Epithelial cell of proximal tubule (primary cell): Measurements from ENCODE around the gene GAB2. TPM values are rescaled to one million over a fixed set of nuclear protein-coding genes. Genes with fewer than 3 reads are reported as not detected.

Source experiments
- DNase-seq: peaks from one replicate; pipeline ENCODE4 v3.0.0-alpha.2; 2011; ENCODE audit warnings: low read depth
- H3K4me3 ChIP-seq: 2 replicates; pipeline ENCODE4 v1.5.1; 2011; ENCODE audit warnings: low read depth, mild to moderate bottlenecking, low read length
- CTCF ChIP-seq: conservative IDR thresholded peaks from 2 replicates; pipeline ENCODE4 v1.5.1; 2012; ENCODE audit warnings: low read depth, mild to moderate bottlenecking, low read length
- total RNA-seq: library from RNA; depleted of rRNA; stranded (reverse); fragments of >200 nt; gene quantifications from 2 replicates; pipeline ENCODE4 v1.2.3, GENCODE V29; 2015

GAB2 gene
- total RNA-seq, 1 donor from 2014 or later = 15.0 TPM

GRCh38 chr11:78290293-78291176 is 127.1 kb downstream of the GAB2 start:
- no peak for TF ChIP-seq CTCF
- peak; percentile 89 for DNase-seq
- H3K4me3 ChIP-seq = no peak overlapping the region

GRCh38 chr11:78289552-78290292 is 127.9 kb downstream of the GAB2 start:
- no peak for TF ChIP-seq CTCF
- no peak for DNase-seq
- no peak overlapping the region for H3K4me3 ChIP-seq

- no peak for DNase-seq
- TF ChIP-seq CTCF = no peak
- H3K4me3 ChIP-seq = no peak overlapping the region
Measured at GRCh38 chr11:78284260-78284659, 133.4 kb downstream of the GAB2 start.

GRCh38 chr11:78282821-78283220 is 134.8 kb downstream of the GAB2 start:
- no peak for DNase-seq
- no peak overlapping the region for H3K4me3 ChIP-seq
- no peak for TF ChIP-seq CTCF

GRCh38 chr11:78281511-78281910 is 136.1 kb downstream of the GAB2 start:
- TF ChIP-seq CTCF = no peak
- H3K4me3 ChIP-seq = no peak overlapping the region
- DNase-seq = no peak

- DNase-seq = no peak
- no peak for TF ChIP-seq CTCF
- H3K4me3 ChIP-seq = no peak overlapping the region
Measured at GRCh38 chr11:78277314-78277994, 140.2 kb downstream of the GAB2 start.
